GM19372 (cell line): ENCODE data around the gene DAPK2.
"Not testable (repeated sequence)": the region's sequence is repeated elsewhere in the genome, so short reads cannot be mapped to it uniquely, and the experiment has no call there.

Source experiments
- ATAC-seq: cut with Tn5 transposase; IDR thresholded peaks from one replicate; pipeline ENCODE4 v1.9.1; 2021; ENCODE audit warnings: mild to moderate bottlenecking, low read depth, moderate library complexity; ENCODE audit not compliant: unreplicated experiment

Gene DAPK2

GRCh38 chr15:63902671-63903035 is 143.6 kb downstream of the DAPK2 start:
- ATAC-seq: no peak

GRCh38 chr15:63901912-63902670 is 144.2 kb downstream of the DAPK2 start:
- no peak for ATAC-seq

GRCh38 chr15:63900306-63900705 is 146.0 kb downstream of the DAPK2 start:
- ATAC-seq: no peak

DNA sequence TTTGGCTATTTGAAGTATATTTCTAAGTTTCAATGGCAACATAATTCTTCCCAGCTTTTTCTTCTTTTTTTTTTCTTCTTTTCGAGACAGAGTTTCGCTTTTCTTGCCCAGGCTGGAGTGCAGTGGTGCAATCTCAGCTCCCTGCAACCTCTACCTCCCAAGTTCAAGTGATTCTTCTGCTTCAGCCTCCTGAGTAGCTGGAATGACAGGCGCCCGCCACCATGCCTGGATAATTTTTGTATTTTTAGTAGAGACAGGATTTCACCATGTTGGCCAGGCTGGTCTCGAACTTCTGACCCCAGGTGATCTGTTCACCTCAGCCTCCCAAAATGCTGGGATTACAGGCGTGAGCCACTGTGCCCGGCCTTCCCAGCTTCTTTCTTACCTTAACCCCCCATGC is 146.7 kb downstream of the DAPK2 start:
- ATAC-seq: not testable (repeated sequence)

GRCh38 chr15:63899193-63899592 is 147.1 kb downstream of the DAPK2 start:
- no peak for ATAC-seq

DNA sequence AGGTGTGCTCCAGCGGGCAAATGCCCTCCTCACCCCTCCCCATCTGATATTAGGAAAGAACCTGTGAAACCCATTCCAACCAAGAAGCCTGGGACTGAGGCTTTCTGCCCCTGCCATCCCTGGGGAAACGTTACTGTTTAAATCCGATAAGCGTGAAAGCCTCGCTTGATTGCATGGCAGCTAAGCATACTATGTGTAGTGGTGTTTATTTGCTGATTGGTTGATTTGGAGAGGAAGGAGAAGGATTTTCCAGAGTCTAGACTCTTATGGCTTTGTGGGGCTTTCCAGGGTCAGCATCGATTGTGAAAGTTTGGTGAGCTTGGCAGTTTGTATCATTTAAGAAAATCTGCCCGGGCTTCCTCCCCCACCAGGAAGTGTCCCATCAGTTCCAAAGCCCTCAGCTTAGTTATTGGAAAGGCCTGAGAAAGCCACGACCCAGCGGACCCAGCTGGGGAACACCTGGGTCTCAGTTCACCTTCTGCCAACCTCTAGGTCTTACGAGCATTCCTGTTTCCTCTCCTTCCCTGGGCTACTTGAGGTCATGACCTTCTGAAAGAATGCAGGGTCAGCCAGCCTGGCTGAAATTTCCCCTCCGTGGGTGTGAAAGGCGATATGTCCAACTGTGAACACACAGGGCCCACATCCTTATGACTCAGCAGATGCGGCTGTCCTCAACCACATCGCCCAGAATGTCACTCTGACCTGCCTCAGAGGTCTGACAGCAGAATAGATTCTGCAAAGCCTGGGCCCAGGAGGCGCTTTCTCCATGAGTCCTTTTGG is 149.8 kb downstream of the DAPK2 start:
- peak; percentile 73 for ATAC-seq

DNA sequence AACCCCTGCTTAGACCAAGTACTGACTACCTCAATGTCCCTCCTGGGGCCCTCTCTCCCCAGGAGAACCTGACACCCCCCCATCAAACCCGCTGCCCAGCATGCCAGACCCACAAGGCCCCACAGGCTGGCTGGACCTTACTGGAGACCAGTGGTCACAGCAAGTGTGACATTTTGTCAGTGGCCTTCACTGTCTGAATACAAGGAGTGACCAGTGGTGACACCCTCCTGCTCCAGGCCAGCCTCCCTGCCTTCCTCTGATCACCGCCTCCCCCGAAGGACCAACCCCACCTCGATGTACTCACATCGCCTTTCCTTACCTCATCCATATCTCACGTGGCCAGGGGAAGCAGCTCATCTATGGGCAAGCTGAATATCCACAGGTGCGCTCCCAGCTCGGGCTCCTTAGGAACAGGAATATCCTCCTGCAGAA is 150.5 kb downstream of the DAPK2 start:
- no peak for ATAC-seq

- no peak for ATAC-seq
These were observed 151.1 kb downstream of the DAPK2 start for GRCh38 chr15:63895194-63895593.

- ATAC-seq: no peak
These were observed 151.7 kb downstream of the DAPK2 start for GRCh38 chr15:63894662-63894949.

GRCh38 chr15:63893866-63894661 is 152.2 kb downstream of the DAPK2 start:
- no peak for ATAC-seq

DNA sequence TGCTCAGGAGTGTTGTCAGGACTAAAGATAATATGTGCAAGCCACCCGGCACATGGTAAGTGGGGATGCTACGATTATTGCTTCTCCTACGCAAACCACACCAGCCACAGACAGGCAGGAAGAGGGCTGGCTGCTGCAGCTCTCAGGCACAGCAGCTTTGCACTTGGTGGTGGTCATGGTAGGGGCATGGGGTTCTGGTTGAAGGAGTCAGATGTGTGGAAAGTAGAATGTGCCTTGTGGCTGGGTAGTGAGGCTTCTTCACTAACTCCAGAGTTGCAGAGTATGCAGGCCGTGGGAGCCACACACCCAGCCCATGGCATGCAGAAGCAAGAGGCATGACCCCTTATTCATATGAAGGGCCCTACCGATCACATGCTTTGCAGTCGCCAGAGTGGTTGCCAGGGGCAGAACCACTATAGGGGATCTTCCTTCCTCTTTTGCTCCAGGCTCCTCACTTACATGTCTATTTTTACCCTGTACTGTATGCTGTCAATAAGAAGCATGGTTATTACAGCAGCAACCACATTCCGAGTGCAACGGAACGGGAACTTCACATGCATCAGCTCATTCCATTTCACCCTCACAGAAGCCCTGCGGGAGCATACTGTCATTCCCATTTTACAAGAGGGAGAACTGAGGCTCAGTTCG is 153.4 kb downstream of the DAPK2 start:
- no peak for ATAC-seq

DNA sequence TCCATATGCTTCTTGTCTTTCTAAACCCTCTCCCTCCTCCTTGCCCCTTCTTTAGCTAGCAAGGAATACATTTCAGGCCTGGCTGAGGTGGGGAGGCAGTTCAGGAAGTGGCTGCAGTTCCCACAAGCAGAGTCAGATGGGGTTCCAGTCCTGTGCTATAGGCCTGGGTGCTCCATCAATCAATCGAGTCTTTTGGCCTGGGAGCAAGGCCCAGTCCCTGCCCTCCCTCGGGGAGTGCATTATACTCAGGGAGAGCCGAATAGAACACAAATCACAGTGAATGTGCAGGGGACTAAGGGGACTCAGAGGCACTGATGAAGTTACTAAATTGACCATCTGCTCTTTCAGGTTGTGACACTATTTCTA is 154.5 kb downstream of the DAPK2 start:
- no peak for ATAC-seq

DNA sequence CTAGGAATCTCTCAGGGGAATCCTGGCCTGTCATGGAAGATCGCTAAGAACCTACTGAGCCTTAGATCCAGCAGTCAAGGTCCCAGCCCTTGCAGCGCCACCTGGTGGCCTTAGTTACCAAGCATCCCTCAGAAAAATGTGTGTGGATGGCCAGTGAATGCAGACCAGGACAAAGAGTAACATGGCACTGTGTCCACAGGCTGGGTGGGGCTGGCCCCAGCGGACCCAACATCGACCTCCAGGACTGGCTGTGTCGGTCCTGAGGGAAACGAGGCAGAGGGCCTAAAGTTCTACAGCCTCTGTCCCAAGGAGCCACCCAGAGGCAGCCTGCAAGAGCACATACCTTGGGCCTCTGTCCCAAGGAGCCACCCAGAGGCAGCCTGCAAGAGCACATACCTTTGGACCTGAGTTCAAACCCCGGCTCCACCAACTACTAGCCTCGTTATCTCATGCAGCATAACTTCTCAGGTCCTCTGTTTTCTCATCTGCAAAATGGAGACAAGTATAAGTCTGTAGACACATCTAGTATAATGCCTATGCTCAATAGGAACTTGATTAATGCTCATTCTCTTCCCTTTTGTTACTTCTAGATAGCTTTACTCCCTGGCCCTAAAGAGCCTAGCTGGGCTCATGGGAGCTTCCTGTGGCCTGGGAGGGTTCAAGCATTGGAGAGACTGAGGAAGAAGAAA is 155.1 kb downstream of the DAPK2 start:
- no peak for ATAC-seq

DNA sequence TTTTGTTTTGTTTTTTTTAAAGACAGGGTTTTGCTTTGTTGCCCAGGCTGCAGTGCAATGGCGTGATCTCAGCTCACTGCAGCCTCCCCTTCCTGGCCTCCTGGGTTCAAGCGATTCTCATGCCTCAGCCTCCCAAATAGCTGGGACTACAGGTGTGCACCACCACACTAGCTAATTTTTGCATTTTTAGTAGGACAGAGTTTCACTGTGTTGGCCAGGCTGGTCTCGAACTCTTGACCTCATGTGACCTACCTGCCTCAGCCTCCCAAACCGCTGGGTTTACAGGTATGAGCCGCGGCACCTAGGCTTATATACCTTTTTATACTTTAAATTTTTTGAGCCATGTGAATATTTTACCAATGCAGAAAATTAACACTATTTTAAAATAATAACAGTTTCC is 155.7 kb downstream of the DAPK2 start:
- ATAC-seq: no peak

GRCh38 chr15:63889831-63890230 is 156.5 kb downstream of the DAPK2 start:
- no peak for ATAC-seq

DNA sequence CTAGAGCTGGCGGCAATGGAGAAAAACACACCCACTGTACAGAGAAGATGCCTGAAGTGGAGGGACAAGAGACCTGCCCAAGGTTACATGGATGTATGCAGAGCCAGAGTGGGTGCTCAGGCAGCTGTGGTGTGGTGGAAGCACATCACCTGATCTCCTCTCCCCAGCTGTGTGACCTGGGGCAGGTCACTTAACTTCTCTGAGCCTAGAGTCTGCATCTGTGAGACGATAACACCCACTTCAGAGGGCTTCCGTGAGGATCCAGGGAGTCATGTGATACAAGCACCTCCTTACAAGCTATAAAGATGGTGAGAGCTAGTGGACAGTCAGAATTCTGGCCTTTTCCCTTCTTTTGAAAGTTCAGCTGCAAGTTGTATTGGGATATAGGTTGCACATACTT is 157.5 kb downstream of the DAPK2 start:
- ATAC-seq: no peak

DNA sequence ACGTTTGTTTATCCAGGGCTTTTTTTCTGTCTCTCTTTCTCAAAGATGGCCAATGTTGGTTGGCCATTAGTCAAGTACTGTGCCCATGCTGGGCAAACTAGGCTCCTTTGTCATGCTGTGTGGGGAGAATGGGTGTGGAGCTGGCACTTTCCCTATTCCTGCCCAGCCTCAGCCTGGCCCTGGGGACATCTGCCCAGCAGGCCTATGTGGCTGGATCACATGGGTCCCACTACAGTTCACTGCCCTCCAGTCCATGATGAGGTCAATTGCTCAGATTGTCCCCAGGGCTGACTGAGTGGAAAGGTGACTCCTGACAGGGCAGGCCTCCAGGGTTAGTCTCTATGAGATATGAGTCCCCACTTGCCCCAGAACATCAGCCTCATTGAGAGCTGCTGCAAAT is 158.1 kb downstream of the DAPK2 start:
- no peak for ATAC-seq

DNA sequence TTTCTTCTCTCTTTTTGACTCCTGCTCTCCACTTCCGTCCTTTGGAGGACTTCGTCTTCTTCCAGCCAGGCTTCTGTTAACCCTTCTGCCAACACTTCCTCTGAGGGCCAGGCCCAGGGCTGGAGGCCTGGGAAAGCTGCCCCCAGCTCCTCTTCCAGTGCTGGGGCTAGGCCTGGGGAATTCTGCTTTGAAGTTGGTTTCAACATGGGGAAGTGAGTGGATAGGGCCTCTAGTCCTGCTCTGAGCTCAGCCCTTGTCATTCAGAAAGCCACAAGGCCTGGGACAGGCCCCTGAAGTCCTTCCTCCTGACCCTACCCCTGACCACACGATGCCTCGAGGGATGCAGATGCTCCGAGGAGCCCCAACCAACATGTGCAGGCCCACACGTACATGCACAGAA is 158.7 kb downstream of the DAPK2 start:
- ATAC-seq: no peak

- ATAC-seq: no peak
These were observed 161.3 kb downstream of the DAPK2 start for GRCh38 chr15:63884953-63885352.

GRCh38 chr15:63881431-63881830 is 164.9 kb downstream of the DAPK2 start:
- ATAC-seq: peak; percentile 47
